ENCODE measurements around the gene MROH8. TPM values are rescaled to one million over a fixed set of nuclear protein-coding genes. Genes with fewer than 3 reads are reported as not detected.
"Not testable (repeated sequence)": the region's sequence is repeated elsewhere in the genome, so short reads cannot be mapped to it uniquely, and the experiment has no call there.

MROH8 gene
- polyA plus RNA-seq, 1 donor (not counting 4 experiments of a cell fraction or from before 2014, with no cell fraction given): 0.39 TPM

GRCh38 chr20:37071481-37071911, 107.9 kb downstream of the MROH8 start:
- Histone ChIP-seq H3K4me3 (ENCODE audit: control insufficient read depth in 2 of 3, extremely low read depth in 1 of 3, insufficient read depth in 2 of 3, low read depth in 1 of 3, low read length in 3 of 3) (no peak overlapping the region), H3K79me2 (ENCODE audit: control insufficient read depth, insufficient read depth, low read length) (peaks cover 10% of the 10 kb centered on the region), H3K4me2 (ENCODE audit: control insufficient read depth, extremely low read depth, insufficient read depth, low read depth, low read length) (peak overlapping the region; percentile 70), H2AFZ (ENCODE audit: control insufficient read depth, low read length) (peak overlapping the region; percentile 82), H3K9ac (ENCODE audit: control insufficient read depth, extremely low read depth, insufficient read depth, low read length) (peak overlapping the region; percentile 58), H3K36me3 (ENCODE audit: control insufficient read depth in 2 of 2, extremely low read depth in 1 of 2, insufficient read depth in 2 of 2, low read length in 2 of 2) (peaks cover 0 to 2% of the 10 kb centered on the region in 2 experiments), H3K4me1 (ENCODE audit: control insufficient read depth, extremely low read depth, insufficient read depth, low read length) (peaks cover 13% of the 10 kb centered on the region), H3K9me1 (ENCODE audit: control insufficient read depth, extremely low read depth, insufficient read depth, low read length) (no peaks in the 10 kb centered on the region), H3K27ac (ENCODE audit: control insufficient read depth, insufficient read depth, low read length) (peak overlapping the region; percentile 84), H3K9me3 (ENCODE audit: control insufficient read depth, low read depth, low read length) (no peaks in the 10 kb centered on the region), H3K27me3 (ENCODE audit: control insufficient read depth, extremely low read depth, insufficient read depth, low read length) (no peaks in the 10 kb centered on the region), H4K20me1 (ENCODE audit: control insufficient read depth, extremely low read depth, insufficient read depth, low read length) (no peaks in the 10 kb centered on the region)
- peak; percentile 72 for FAIRE-seq
- dilution Hi-C loops (cut with MboI; ENCODE audit: extremely low pct_ligation_motif_present, low sequenced_read_pairs): no loop called here
- DNase-seq (ENCODE audit: low read depth, low spot score): peak; percentile 57
- TF ChIP-seq, protein P1, sequence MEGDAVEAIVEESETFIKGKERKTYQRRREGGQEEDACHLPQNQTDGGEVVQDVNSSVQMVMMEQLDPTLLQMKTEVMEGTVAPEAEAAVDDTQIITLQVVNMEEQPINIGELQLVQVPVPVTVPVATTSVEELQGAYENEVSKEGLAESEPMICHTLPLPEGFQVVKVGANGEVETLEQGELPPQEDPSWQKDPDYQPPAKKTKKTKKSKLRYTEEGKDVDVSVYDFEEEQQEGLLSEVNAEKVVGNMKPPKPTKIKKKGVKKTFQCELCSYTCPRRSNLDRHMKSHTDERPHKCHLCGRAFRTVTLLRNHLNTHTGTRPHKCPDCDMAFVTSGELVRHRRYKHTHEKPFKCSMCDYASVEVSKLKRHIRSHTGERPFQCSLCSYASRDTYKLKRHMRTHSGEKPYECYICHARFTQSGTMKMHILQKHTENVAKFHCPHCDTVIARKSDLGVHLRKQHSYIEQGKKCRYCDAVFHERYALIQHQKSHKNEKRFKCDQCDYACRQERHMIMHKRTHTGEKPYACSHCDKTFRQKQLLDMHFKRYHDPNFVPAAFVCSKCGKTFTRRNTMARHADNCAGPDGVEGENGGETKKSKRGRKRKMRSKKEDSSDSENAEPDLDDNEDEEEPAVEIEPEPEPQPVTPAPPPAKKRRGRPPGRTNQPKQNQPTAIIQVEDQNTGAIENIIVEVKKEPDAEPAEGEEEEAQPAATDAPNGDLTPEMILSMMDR (optimal IDR thresholded peaks at IDR 0.05 in 1 of 3, IDR thresholded peaks at IDR 0.05 in 1 of 3, conservative IDR thresholded peaks at IDR 0.05 in 1 of 3; ENCODE audit: extremely low read depth in 1 of 3, insufficient read depth in 2 of 3, low read length in 3 of 3): no peak
- TF ChIP-seq EZH2 (IDR thresholded peaks at IDR 0.05; ENCODE audit: low read length): no peak

GRCh38 chr20:37069563-37069962, 109.8 kb downstream of the MROH8 start:
- H3K4me3 ChIP-seq (ENCODE audit: control insufficient read depth in 2 of 3, extremely low read depth in 1 of 3, insufficient read depth in 2 of 3, low read depth in 1 of 3, low read length in 3 of 3); FAIRE-seq; H3K4me2 ChIP-seq (ENCODE audit: control insufficient read depth, extremely low read depth, insufficient read depth, low read depth, low read length); H4K20me1 ChIP-seq (ENCODE audit: control insufficient read depth, extremely low read depth, insufficient read depth, low read length); H3K36me3 ChIP-seq (ENCODE audit: control insufficient read depth in 2 of 2, extremely low read depth in 1 of 2, insufficient read depth in 2 of 2, low read length in 2 of 2); H2AFZ ChIP-seq (ENCODE audit: control insufficient read depth, low read length); H3K9ac ChIP-seq (ENCODE audit: control insufficient read depth, extremely low read depth, insufficient read depth, low read length); DNase-seq (ENCODE audit: low read depth, low spot score); H3K79me2 ChIP-seq (ENCODE audit: control insufficient read depth, insufficient read depth, low read length); H3K9me3 ChIP-seq (ENCODE audit: control insufficient read depth, low read depth, low read length); H3K9me1 ChIP-seq (ENCODE audit: control insufficient read depth, extremely low read depth, insufficient read depth, low read length); H3K27ac ChIP-seq (ENCODE audit: control insufficient read depth, insufficient read depth, low read length); dilution Hi-C loops (cut with MboI; ENCODE audit: extremely low pct_ligation_motif_present, low sequenced_read_pairs); H3K27me3 ChIP-seq (ENCODE audit: control insufficient read depth, extremely low read depth, insufficient read depth, low read length): not testable (repeated sequence)
- H3K4me1 ChIP-seq (ENCODE audit: control insufficient read depth, extremely low read depth, insufficient read depth, low read length): peaks cover 13% of the 10 kb centered on the region

DNA sequence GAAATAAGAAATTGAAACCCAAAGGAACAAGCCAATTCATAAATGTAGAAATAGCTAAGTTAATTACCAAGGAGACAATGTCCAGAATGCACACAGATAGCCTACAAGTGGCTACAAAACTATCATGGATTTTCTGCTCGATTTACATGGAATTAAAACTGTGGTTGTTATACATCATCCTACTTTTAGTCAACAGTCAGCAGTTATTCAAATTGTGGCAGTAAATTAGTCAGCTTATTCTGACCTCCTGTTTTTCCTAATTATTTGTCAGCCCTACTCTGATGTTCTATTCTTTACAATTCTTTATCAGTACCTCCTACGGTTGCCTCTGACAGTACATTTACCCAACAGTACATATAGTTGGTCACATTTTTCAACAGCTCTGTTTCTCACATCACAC, 113.2 kb downstream of the MROH8 start:
- Histone ChIP-seq H3K4me3 (ENCODE audit: control insufficient read depth in 2 of 3, extremely low read depth in 1 of 3, insufficient read depth in 2 of 3, low read depth in 1 of 3, low read length in 3 of 3) (no peak overlapping the region), H3K27ac (ENCODE audit: control insufficient read depth, insufficient read depth, low read length) (no peak overlapping the region), H3K36me3 (ENCODE audit: control insufficient read depth in 2 of 2, extremely low read depth in 1 of 2, insufficient read depth in 2 of 2, low read length in 2 of 2) (peaks cover 0 to 3% of the 10 kb centered on the region in 2 experiments), H3K4me2 (ENCODE audit: control insufficient read depth, extremely low read depth, insufficient read depth, low read depth, low read length) (no peak overlapping the region), H3K9me1 (ENCODE audit: control insufficient read depth, extremely low read depth, insufficient read depth, low read length) (no peaks in the 10 kb centered on the region), H3K27me3 (ENCODE audit: control insufficient read depth, extremely low read depth, insufficient read depth, low read length) (no peaks in the 10 kb centered on the region), H3K79me2 (ENCODE audit: control insufficient read depth, insufficient read depth, low read length) (peaks cover 4% of the 10 kb centered on the region), H3K9ac (ENCODE audit: control insufficient read depth, extremely low read depth, insufficient read depth, low read length) (no peak overlapping the region), H2AFZ (ENCODE audit: control insufficient read depth, low read length) (no peak overlapping the region), H3K9me3 (ENCODE audit: control insufficient read depth, low read depth, low read length) (no peaks in the 10 kb centered on the region), H3K4me1 (ENCODE audit: control insufficient read depth, extremely low read depth, insufficient read depth, low read length) (peaks cover 7% of the 10 kb centered on the region), H4K20me1 (ENCODE audit: control insufficient read depth, extremely low read depth, insufficient read depth, low read length) (no peaks in the 10 kb centered on the region)
- FAIRE-seq (no peak), DNase-seq (ENCODE audit: low read depth, low spot score) (no peak)
- TF ChIP-seq, protein P1 (optimal IDR thresholded peaks at IDR 0.05 in 1 of 3, IDR thresholded peaks at IDR 0.05 in 1 of 3, conservative IDR thresholded peaks at IDR 0.05 in 1 of 3; ENCODE audit: extremely low read depth in 1 of 3, insufficient read depth in 2 of 3, low read length in 3 of 3): no peak
- no peak for TF ChIP-seq EZH2 (IDR thresholded peaks at IDR 0.05; ENCODE audit: low read length)
- dilution Hi-C loops (cut with MboI; ENCODE audit: extremely low pct_ligation_motif_present, low sequenced_read_pairs): no loop called here

Data from keratinocyte (primary cell).